Lower lobe of right lung (tissue), 2 donors: ENCODE measurements around the gene ADRB2. TPM values are rescaled to one million over a fixed set of nuclear protein-coding genes. Genes with fewer than 3 reads are reported as not detected.

Experiments
- ATAC-seq, 2 donors: fragments of 200-7000 bp; cut with Tn5 transposase; one replicate each; pipeline ENCODE4 v1.9.1; 2020 to 2022; ENCODE audit warnings: mild to moderate bottlenecking in 2 of 2, moderate library complexity in 2 of 2
- DNase-seq: peaks from one replicate; pipeline ENCODE4 v3.0.0-alpha.2; 2020
- H3K27ac ChIP-seq: fragments of 200-600 bp; one replicate; pipeline ENCODE4 v1.8.0; 2022
- H3K27me3 ChIP-seq: fragments of 200-600 bp; one replicate; pipeline ENCODE4 v1.8.0; 2022; ENCODE audit warnings: low read depth
- H3K36me3 ChIP-seq: fragments of 200-600 bp; one replicate; pipeline ENCODE4 v1.8.0; 2022; ENCODE audit warnings: mild to moderate bottlenecking
- H3K4me1 ChIP-seq: fragments of 200-600 bp; one replicate; pipeline ENCODE4 v1.8.0; 2022
- H3K4me3 ChIP-seq: fragments of 200-600 bp; one replicate; pipeline ENCODE4 v1.8.0; 2022; ENCODE audit warnings: mild to moderate bottlenecking
- H3K9me3 ChIP-seq: fragments of 200-600 bp; one replicate; pipeline ENCODE4 v1.8.0; 2022
- intact Hi-C: fragments of 100-400 bp; cut with DNase I; formaldehyde crosslinking; loops from one replicate; pipeline ENCODE4 v1.11.0; 2022
- total RNA-seq: library from RNA; stranded (reverse); fragmentation: NEBNext Ultra II Directional; extraction: Animal tissue kit (Norgen Biotek cat#: 25700); gene quantifications from one replicate; pipeline ENCODE4 v1.2.1, GENCODE V29; 2021
- TF ChIP-seq, protein P1 (sequence below): fragments of 200-600 bp; IDR thresholded peaks from one replicate; pipeline ENCODE4 v1.8.0; 2022; ENCODE audit warnings: antibody characterized with exemption, mild to moderate bottlenecking
- donor health status: DM: no; HTN: yes; CAD: no; lungs with severe emphysema.

Gene ADRB2
- total RNA-seq, 1 donor from 2014 or later = 26.4 TPM

DNA sequence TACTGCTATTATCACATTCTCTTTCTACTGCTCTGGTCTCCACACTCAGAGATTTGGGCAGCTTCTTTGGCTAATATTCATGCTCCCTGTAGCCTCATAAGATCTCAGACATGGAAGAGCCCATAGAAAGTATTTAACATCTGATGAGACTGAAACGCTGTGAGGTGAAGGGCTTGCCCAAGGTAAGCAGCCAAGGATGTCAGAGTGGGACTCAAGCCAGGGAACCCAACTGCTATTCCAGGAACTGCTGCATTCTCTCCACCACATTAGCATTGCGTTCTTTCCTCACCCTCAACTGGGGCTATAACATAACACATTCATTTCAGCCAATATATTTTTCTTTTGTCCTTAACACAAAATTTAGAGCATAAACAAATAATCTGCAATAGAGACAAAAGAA lies 3.8 kb downstream of the ADRB2 start:
- ATAC-seq (no peak), DNase-seq (no peak)
- Histone ChIP-seq H3K4me3 (peak overlapping the region; percentile 71), H3K27me3 (no peaks in the 10 kb centered on the region), H3K36me3 (peaks cover 4% of the 10 kb centered on the region), H3K4me1 (peaks cover 71% of the 10 kb centered on the region), H3K27ac (peak overlapping the region; percentile 94), H3K9me3 (no peaks in the 10 kb centered on the region)
- intact Hi-C loops = no loop called here
- TF ChIP-seq, protein P1, sequence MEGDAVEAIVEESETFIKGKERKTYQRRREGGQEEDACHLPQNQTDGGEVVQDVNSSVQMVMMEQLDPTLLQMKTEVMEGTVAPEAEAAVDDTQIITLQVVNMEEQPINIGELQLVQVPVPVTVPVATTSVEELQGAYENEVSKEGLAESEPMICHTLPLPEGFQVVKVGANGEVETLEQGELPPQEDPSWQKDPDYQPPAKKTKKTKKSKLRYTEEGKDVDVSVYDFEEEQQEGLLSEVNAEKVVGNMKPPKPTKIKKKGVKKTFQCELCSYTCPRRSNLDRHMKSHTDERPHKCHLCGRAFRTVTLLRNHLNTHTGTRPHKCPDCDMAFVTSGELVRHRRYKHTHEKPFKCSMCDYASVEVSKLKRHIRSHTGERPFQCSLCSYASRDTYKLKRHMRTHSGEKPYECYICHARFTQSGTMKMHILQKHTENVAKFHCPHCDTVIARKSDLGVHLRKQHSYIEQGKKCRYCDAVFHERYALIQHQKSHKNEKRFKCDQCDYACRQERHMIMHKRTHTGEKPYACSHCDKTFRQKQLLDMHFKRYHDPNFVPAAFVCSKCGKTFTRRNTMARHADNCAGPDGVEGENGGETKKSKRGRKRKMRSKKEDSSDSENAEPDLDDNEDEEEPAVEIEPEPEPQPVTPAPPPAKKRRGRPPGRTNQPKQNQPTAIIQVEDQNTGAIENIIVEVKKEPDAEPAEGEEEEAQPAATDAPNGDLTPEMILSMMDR = no peak

DNA sequence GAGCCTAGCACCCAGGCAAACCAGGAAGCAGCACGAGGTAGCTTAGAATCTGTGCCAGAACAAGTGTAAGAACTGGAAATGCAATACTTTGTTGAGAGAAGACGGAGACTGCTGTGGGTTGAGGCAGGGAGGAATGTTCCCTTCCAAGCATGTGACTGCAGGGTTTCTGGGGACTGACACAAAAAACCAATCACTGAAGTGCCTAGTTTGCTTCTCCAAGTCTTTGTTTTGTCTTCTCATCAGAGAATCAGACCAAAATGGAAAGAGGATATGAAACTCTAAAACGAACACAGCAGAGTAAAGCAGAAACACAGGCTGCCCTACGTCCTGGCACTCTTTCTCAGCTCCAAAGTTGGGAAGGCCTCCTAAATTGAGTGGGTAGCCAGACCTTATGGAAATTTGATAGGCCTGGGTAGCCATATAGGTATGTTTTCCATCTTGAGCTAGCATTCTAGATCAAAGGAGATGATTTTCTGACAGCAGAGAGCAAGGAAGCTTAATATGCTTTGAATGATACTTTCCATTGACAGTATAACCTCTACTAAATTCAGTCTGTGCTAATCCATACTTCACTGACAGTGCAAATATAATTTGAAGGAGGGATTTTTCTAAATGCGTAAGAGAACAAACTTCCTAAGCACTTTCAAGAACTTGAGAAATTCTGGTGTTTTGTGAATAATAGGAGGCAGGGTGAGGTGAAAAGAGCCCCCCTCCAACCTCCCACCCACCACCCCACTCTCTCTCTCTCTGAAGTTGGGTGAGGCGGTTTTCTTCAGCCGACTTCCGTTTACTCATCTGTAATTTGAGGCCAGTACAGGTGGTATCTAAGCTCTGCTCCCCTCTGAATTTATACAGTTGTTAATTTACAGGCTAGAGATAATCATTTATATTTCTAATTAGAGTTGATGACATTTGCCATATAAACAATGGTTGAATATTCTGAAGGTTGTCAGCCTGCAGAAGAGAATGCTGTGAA lies 5.5 kb downstream of the ADRB2 start:
- Histone ChIP-seq H3K4me3 (peak overlapping the region; percentile 71), H3K27me3 (no peaks in the 10 kb centered on the region), H3K27ac (peak overlapping the region; percentile 94), H3K36me3 (peaks cover 4% of the 10 kb centered on the region), H3K4me1 (peaks cover 70% of the 10 kb centered on the region), H3K9me3 (no peaks in the 10 kb centered on the region)
- ATAC-seq (peak; percentile 20 to 55), DNase-seq (no peak)
- intact Hi-C loops = no loop called here
- TF ChIP-seq, protein P1 = no peak

DNA sequence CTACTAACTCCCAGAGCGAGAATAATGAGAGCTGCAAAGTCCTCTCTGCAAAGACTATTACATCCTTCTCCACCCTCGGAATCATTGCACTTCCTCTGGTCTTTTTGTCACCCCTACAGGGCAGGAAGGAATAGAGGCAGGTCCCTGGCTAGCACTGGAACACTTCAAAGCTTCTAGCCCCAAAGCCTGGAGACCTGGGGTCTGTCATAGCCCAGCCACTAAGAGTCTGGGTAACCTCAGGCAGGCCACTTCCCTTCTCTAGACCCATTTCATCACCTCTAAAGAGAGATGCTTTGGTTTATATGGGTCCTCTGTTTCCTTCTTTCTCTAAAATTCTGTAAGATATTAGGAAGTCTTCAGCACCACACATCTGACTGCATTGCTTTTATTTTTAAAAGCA lies 6.7 kb downstream of the ADRB2 start:
- TF ChIP-seq, protein P1 = no peak
- peak overlapping the region; percentile 94 for H3K27ac ChIP-seq
- no peaks in the 10 kb centered on the region for H3K27me3 ChIP-seq
- intact Hi-C loops = no loop called here
- DNase-seq (no peak), ATAC-seq (peak in 1 of 2 donors; percentile 11)
- H3K4me3 ChIP-seq = peak overlapping the region; percentile 71
- H3K9me3 ChIP-seq = no peaks in the 10 kb centered on the region
- peaks cover 14% of the 10 kb centered on the region for H3K36me3 ChIP-seq
- H3K4me1 ChIP-seq = peaks cover 61% of the 10 kb centered on the region

GRCh38 chr5:148833925-148834324 lies 7.5 kb downstream of the ADRB2 start:
- no peak overlapping the region for H3K27ac ChIP-seq
- H3K27me3 ChIP-seq = no peaks in the 10 kb centered on the region
- no peaks in the 10 kb centered on the region for H3K9me3 ChIP-seq
- TF ChIP-seq, protein P1 = no peak
- H3K4me3 ChIP-seq = no peak overlapping the region
- peaks cover 15% of the 10 kb centered on the region for H3K36me3 ChIP-seq
- peaks cover 61% of the 10 kb centered on the region for H3K4me1 ChIP-seq
- intact Hi-C loops = no loop called here
- no peak for ATAC-seq
- DNase-seq = no peak

GRCh38 chr5:148834689-148835088 lies 8.3 kb downstream of the ADRB2 start:
- Histone ChIP-seq H3K27ac (no peak overlapping the region), H3K36me3 (peaks cover 15% of the 10 kb centered on the region), H3K27me3 (no peaks in the 10 kb centered on the region), H3K4me3 (no peak overlapping the region), H3K4me1 (peaks cover 53% of the 10 kb centered on the region), H3K9me3 (no peaks in the 10 kb centered on the region)
- ATAC-seq (no peak), DNase-seq (no peak)
- TF ChIP-seq, protein P1 = no peak
- intact Hi-C loops = no loop called here
